Measurements from ENCODE around the gene GMDS. TPM values are rescaled to one million over a fixed set of nuclear protein-coding genes. Genes with fewer than 3 reads are reported as not detected.

Gene GMDS
- total and polyA plus RNA-seq, 2 donors (not counting 3 experiments of a cell fraction or from before 2014, with no cell fraction given): 9.8 to 23.5 TPM

- BruUV-seq (replicated peaks): no TSS peak
- FAIRE-seq (no peak), DNase-seq (ENCODE audit: low read depth, low spot score) (no peak)
- intact Hi-C loops (cut with micrococcal nuclease) (no loop called here), dilution Hi-C loops (cut with MboI; ENCODE audit: extremely low pct_ligation_motif_present, low sequenced_read_pairs) (no loop called here)
- Histone ChIP-seq H3K4me3 (replicated peaks in 1 of 3; ENCODE audit: insufficient read depth in 1 of 3, low read depth in 1 of 3, low read length in 3 of 3) (no peak overlapping the region), H4K20me1 (replicated peaks; ENCODE audit: control insufficient read depth, extremely low read depth, insufficient read depth, low read length) (no peaks in the 10 kb centered on the region), H3K4me1 (ENCODE audit: control insufficient read depth, extremely low read depth, insufficient read depth, low read length) (no peaks in the 10 kb centered on the region), H3K4me2 (ENCODE audit: insufficient read depth, low read length) (no peak overlapping the region), H3K27me3 (ENCODE audit: control insufficient read depth in 2 of 2, insufficient read depth in 2 of 2, low read length in 2 of 2) (no peaks in the 10 kb centered on the region), H3K9me1 (replicated peaks; ENCODE audit: control insufficient read depth, extremely low read depth, insufficient read depth, low read length) (no peaks in the 10 kb centered on the region), H3K36me3 (ENCODE audit: control insufficient read depth in 2 of 2, extremely low read depth in 1 of 2, insufficient read depth in 2 of 2, low read length in 2 of 2) (no peaks in the 10 kb centered on the region), H3K79me2 (ENCODE audit: control insufficient read depth, insufficient read depth, low read length) (no peaks in the 10 kb centered on the region), H2AFZ (ENCODE audit: low read depth, low read length) (no peak overlapping the region), H3K27ac (ENCODE audit: insufficient read depth, low read depth, low read length) (no peak overlapping the region), H3K9me3 (replicated peaks; ENCODE audit: control insufficient read depth, insufficient read depth, low read length) (no peaks in the 10 kb centered on the region), H3K9ac (replicated peaks; ENCODE audit: extremely low read depth, insufficient read depth, low read length) (no peak overlapping the region)
- ChIA-PET POLR2A (no interaction called here), CTCF (interaction anchor here (1.0 kb wide), 1 partner anchor 140 kb away, joined by 3 read pairs; no protein-coding TSS in a partner anchor)
- TF ChIP-seq GATA2 (IDR thresholded peaks at IDR 0.05; ENCODE audit: insufficient read depth, insufficient read length, low read depth, low read length) (no peak), FOS (IDR thresholded peaks at IDR 0.05; ENCODE audit: borderline replicate concordance, insufficient read depth, low read length) (no peak), POLR2AphosphoS5 (IDR thresholded peaks at IDR 0.05; ENCODE audit: insufficient read depth, low read depth, low read length) (no peak), MYC (IDR thresholded peaks at IDR 0.05; ENCODE audit: low read depth, low read length) (no peak), POLR2A (IDR thresholded peaks at IDR 0.05; ENCODE audit: low read depth, low read length) (no peak), EZH2 (IDR thresholded peaks at IDR 0.05; ENCODE audit: borderline replicate concordance, low read depth, low read length, severe bottlenecking) (no peak), CTCF (IDR thresholded peaks at IDR 0.05; ENCODE audit: extremely low read depth in 1 of 2, insufficient read depth in 1 of 2, low read depth in 1 of 2, low read length in 2 of 2) (no peak), JUN (IDR thresholded peaks at IDR 0.05; ENCODE audit: borderline replicate concordance, insufficient read depth, insufficient read length, low read depth) (no peak), MAX (IDR thresholded peaks at IDR 0.05; ENCODE audit: insufficient read depth, insufficient read length) (no peak)
These were observed 376.1 kb downstream of the GMDS start for GRCh38 chr6:1869308-1869707.

Measured in endothelial cell of umbilical vein (primary cell).